H1 (cell line): ENCODE data around the gene GLG1. TPM values are rescaled to one million over a fixed set of nuclear protein-coding genes. Genes with fewer than 3 reads are reported as not detected.
"Not testable (repeated sequence)": the region's sequence is repeated elsewhere in the genome, so short reads cannot be mapped to it uniquely, and the experiment has no call there.

Experiments
- CTCF ChIA-PET: fragments of 300-600 bp; sonication (Branson Sonifier 250); formaldehyde crosslinking; loops from one replicate; lab custom pipeline; 2021; ENCODE audit not compliant: partially characterized antibody; lab: Charles Lee
- POLR2A ChIA-PET: fragments of 300-600 bp; sonication (Branson Sonifier 250); formaldehyde crosslinking; loops from one replicate; lab custom pipeline; 2021; ENCODE audit warnings: inconsistent platforms; ENCODE audit not compliant: partially characterized antibody; lab: Charles Lee
- DNase-seq, 2 experiments: peaks; one replicate each; pipeline versions ENCODE4 v3.0.0 to v3.0.0-alpha.2; 2010 to 2022; ENCODE audit warnings: low spot score in 2 of 2, low read depth in 1 of 2, mixed read lengths in 1 of 2
- FAIRE-seq: peaks from 2 replicates; lab custom pipeline; 2011; peaks lifted over from hg19 to GRCh38; lab: Jason Lieb, UNC
- H2AFZ ChIP-seq: 2 replicates; pipeline ENCODE4 v1.8.1; 2012; ENCODE audit warnings: low read length, inconsistent platforms
- H2AK5ac ChIP-seq: 2 replicates; pipeline ENCODE4 v1.6.1; 2013; ENCODE audit warnings: low read depth, low read length
- H2BK120ac ChIP-seq: replicated peaks from 2 replicates; pipeline ENCODE3; 2013; ENCODE audit warnings: low read depth, low read length, inconsistent platforms
- H2BK12ac ChIP-seq: 2 replicates; pipeline ENCODE4 v1.6.1; 2013; ENCODE audit warnings: low read depth, low read length
- H2BK15ac ChIP-seq: 2 replicates; pipeline ENCODE4 v1.6.1; 2013; ENCODE audit warnings: low read length
- H2BK20ac ChIP-seq: 2 replicates; pipeline ENCODE4 v1.6.1; 2013; ENCODE audit warnings: low read length
- H2BK5ac ChIP-seq: 2 replicates; pipeline ENCODE4 v1.6.1; 2013; ENCODE audit warnings: low read depth, low read length
- H3K14ac ChIP-seq: 2 replicates; pipeline ENCODE4 v1.6.1; 2013; ENCODE audit warnings: inconsistent platforms; ENCODE audit not compliant: insufficient read length
- H3K18ac ChIP-seq: 2 replicates; pipeline ENCODE4 v1.6.1; 2013; ENCODE audit warnings: low read length; ENCODE audit errors: extremely low read depth
- H3K23ac ChIP-seq: 2 replicates; pipeline ENCODE4 v1.6.1; 2013; ENCODE audit warnings: inconsistent platforms; ENCODE audit not compliant: insufficient read length
- H3K23me2 ChIP-seq: 2 replicates; pipeline ENCODE4 v1.6.1; 2013; ENCODE audit warnings: low read depth, low read length
- H3K27ac ChIP-seq: 2 replicates; pipeline ENCODE4 v1.6.1; 2011; ENCODE audit warnings: low read depth, low read length, inconsistent platforms
- H3K27me3 ChIP-seq, 4 experiments: replicated peaks in 1 of 4; 1 replicate in 1 of 4; 2 replicates in 3 of 4; pipeline versions ENCODE4 v1.6.1 to v1.8.1; 2011 to 2013; ENCODE audit warnings: low read length in 3 of 4, mild to moderate bottlenecking in 3 of 4, inconsistent platforms in 2 of 4, mixed read lengths in 2 of 4, moderate library complexity in 1 of 4; ENCODE audit not compliant: control insufficient read depth in 3 of 4, insufficient read depth in 3 of 4; ENCODE audit errors: extremely low read depth in 1 of 4
- H3K36me3 ChIP-seq, 4 experiments: 2 replicates each; pipeline versions ENCODE4 v1.6.1 to v1.8.1; 2011 to 2013; ENCODE audit warnings: mild to moderate bottlenecking in 4 of 4, low read length in 3 of 4, moderate library complexity in 2 of 4, control low read depth in 1 of 4, inconsistent platforms in 1 of 4; ENCODE audit not compliant: insufficient read depth in 4 of 4, control insufficient read depth in 2 of 4
- H3K4ac ChIP-seq: replicated peaks from 2 replicates; pipeline ENCODE3; 2013; ENCODE audit warnings: low read length, low read depth, mixed read lengths, inconsistent platforms; ENCODE audit not compliant: insufficient read length
- H3K4me1 ChIP-seq, 4 experiments: replicated peaks in 1 of 4; 1 replicate in 1 of 4; 2 replicates in 3 of 4; pipeline versions ENCODE4 v1.6.1 to v1.8.1; 2011 to 2013; ENCODE audit warnings: low read length in 3 of 4, inconsistent platforms in 2 of 4, mixed read lengths in 1 of 4; ENCODE audit not compliant: insufficient read depth in 4 of 4, control insufficient read depth in 3 of 4
- H3K4me2 ChIP-seq, 2 experiments: 2 replicates each; pipeline versions ENCODE4 v1.6.1 to v1.8.1; 2011 to 2013; ENCODE audit warnings: low read depth in 2 of 2, low read length in 2 of 2, control low read depth in 1 of 2, inconsistent platforms in 1 of 2, mild to moderate bottlenecking in 1 of 2; ENCODE audit not compliant: insufficient read depth in 1 of 2
- H3K4me3 ChIP-seq, 4 experiments: fragments of 200-600, 300-600 bp in 1 of 4; sonication (generic), shearing (Covaris generic), sonication (Bioruptor Twin) in 1 of 4; 2 replicates each; pipeline versions ENCODE4 v1.5.1 to v1.8.1; 2011 to 2016; ENCODE audit warnings: low read length in 4 of 4, low read depth in 3 of 4, control low read depth in 2 of 4, inconsistent platforms in 2 of 4, mild to moderate bottlenecking in 2 of 4, mixed read lengths in 1 of 4, moderate library complexity in 1 of 4; ENCODE audit not compliant: insufficient read depth in 2 of 4; ENCODE audit errors: extremely low read depth in 1 of 4
- H3K56ac ChIP-seq: replicated peaks from 2 replicates; pipeline ENCODE3; 2013; ENCODE audit warnings: low read depth, mild to moderate bottlenecking, mixed read lengths, low read length, inconsistent platforms; ENCODE audit not compliant: insufficient read length
- H3K79me1 ChIP-seq: 2 replicates; pipeline ENCODE4 v1.6.1; 2013; ENCODE audit warnings: low read depth, low read length, control low read depth
- H3K79me2 ChIP-seq, 2 experiments: 2 replicates each; pipeline versions ENCODE4 v1.6.1 to v1.8.1; 2012 to 2013; ENCODE audit warnings: low read length in 2 of 2, mild to moderate bottlenecking in 2 of 2, inconsistent platforms in 1 of 2; ENCODE audit not compliant: insufficient read depth in 2 of 2, control insufficient read depth in 1 of 2
- H3K9ac ChIP-seq, 4 experiments: replicated peaks in 1 of 4; 1 replicate in 1 of 4; 2 replicates in 3 of 4; pipeline versions ENCODE4 v1.6.1 to v1.8.1; 2011 to 2013; ENCODE audit warnings: low read depth in 3 of 4, low read length in 3 of 4, control low read depth in 2 of 4, mild to moderate bottlenecking in 2 of 4, moderate library complexity in 2 of 4, inconsistent platforms in 1 of 4; ENCODE audit errors: extremely low read depth in 1 of 4
- H3K9me3 ChIP-seq, 2 experiments: 2 replicates each; pipeline versions ENCODE4 v1.6.1 to v1.8.1; 2012 to 2013; ENCODE audit warnings: mild to moderate bottlenecking in 2 of 2, moderate library complexity in 2 of 2, control low read depth in 1 of 2, inconsistent platforms in 1 of 2, low read depth in 1 of 2, low read length in 1 of 2, mixed read lengths in 1 of 2; ENCODE audit not compliant: insufficient read depth in 2 of 2
- H4K20me1 ChIP-seq, 2 experiments: replicated peaks in 1 of 2; 2 replicates each; pipeline versions ENCODE3 to v1.8.1; 2011 to 2013; ENCODE audit warnings: inconsistent platforms in 2 of 2, low read length in 2 of 2, mild to moderate bottlenecking in 1 of 2; ENCODE audit not compliant: insufficient read depth in 2 of 2, control insufficient read depth in 1 of 2
- H4K5ac ChIP-seq: 2 replicates; pipeline ENCODE4 v1.6.1; 2013; ENCODE audit warnings: low read length, low read depth, mixed read lengths, inconsistent platforms; ENCODE audit not compliant: insufficient read length
- H4K8ac ChIP-seq: 2 replicates; pipeline ENCODE4 v1.8.0; 2013; ENCODE audit warnings: mild to moderate bottlenecking, moderate library complexity, low read length, inconsistent platforms; ENCODE audit not compliant: insufficient read depth; ENCODE audit errors: extremely low read depth
- H4K91ac ChIP-seq: replicated peaks from 2 replicates; pipeline ENCODE3; 2013; ENCODE audit warnings: low read length, mixed read lengths, inconsistent platforms; ENCODE audit not compliant: insufficient read length
- WGBS, 2 experiments: shearing (Covaris generic) in 1 of 2; methylation state at CpG; one replicate each; pipeline versions ENCODE4 v1.1.6 to v1.1.7; 2013 to 2015; ENCODE audit warnings: low lambda C conversion rate in 2 of 2, mixed read lengths in 2 of 2, inconsistent platforms in 1 of 2, low coverage in 1 of 2, missing lambda C conversion rate in 1 of 2; ENCODE audit not compliant: insufficient replicate concordance in 2 of 2, insufficient coverage in 1 of 2, insufficient read length in 1 of 2; ENCODE audit errors: extremely low coverage in 1 of 2, missing lambda C conversion rate in 1 of 2; 5-methylcytosine and 5-hydroxymethylcytosine counted together
- polyA plus RNA-seq, 7 experiments: library from polyadenylated mRNA; depleted of rRNA in 3 of 7; stranded (reverse) in 5 of 7; unstranded in 2 of 7; fragments of >200 nt in 5 of 7; fragments of 200-250 nt in 2 of 7; gene quantifications; 1 replicate in 5 of 7; 2 replicates in 1 of 7; 4 replicates in 1 of 7; pipeline versions ENCODE4 v1.2.1 to v1.2.3, GENCODE V29; 2011 to 2013; ENCODE audit warnings: missing spikeins in 2 of 7, mixed read lengths in 2 of 7
- total RNA-seq: library from RNA; stranded (reverse); fragmentation: NEBNext Ultra II Directional; extraction: Animal tissue kit (Norgen Biotek cat#: 25700); gene quantifications from 2 replicates; pipeline ENCODE4 v1.2.1, GENCODE V29; 2021

Gene GLG1
- total and polyA plus RNA-seq, 2 of the 8 experiments (the other 6 are each of a cell fraction or from before 2014, with no cell fraction given): 53.4 to 139 TPM

GRCh38 chr16:74412775-74413390, 194.0 kb downstream of the GLG1 start:
- H4K20me1 ChIP-seq, H3K4me1 ChIP-seq, H3K9me3 ChIP-seq, H3K56ac ChIP-seq, H2BK120ac ChIP-seq, H2BK12ac ChIP-seq, POLR2A ChIA-PET, H2BK15ac ChIP-seq, FAIRE-seq, H2AFZ ChIP-seq, H3K79me1 ChIP-seq, CTCF ChIA-PET, H3K14ac ChIP-seq, H3K27ac ChIP-seq, H3K4me2 ChIP-seq, H4K91ac ChIP-seq, H4K8ac ChIP-seq, H3K23ac ChIP-seq, H3K4ac ChIP-seq, H3K18ac ChIP-seq, H3K9ac ChIP-seq, H4K5ac ChIP-seq, H3K36me3 ChIP-seq, H3K23me2 ChIP-seq, H2BK5ac ChIP-seq, DNase-seq, H3K79me2 ChIP-seq, H2BK20ac ChIP-seq, H3K27me3 ChIP-seq, H2AK5ac ChIP-seq, H3K4me3 ChIP-seq: not testable (repeated sequence)
- 92% methylated on average over 8 of the region's 10 CpGs; no CpG with 5 or more reads in 1 of the 2 experiments for WGBS, 2 experiments

- 83% methylated on average over 4 of the region's 13 CpGs; no CpG with 5 or more reads in 1 of the 2 experiments for WGBS, 2 experiments
- H3K4me2 ChIP-seq, POLR2A ChIA-PET: not testable (repeated sequence)
Observed at GRCh38 chr16:74412138-74412774, 194.7 kb downstream of the GLG1 start.

More at GRCh38 chr16:74412138-74412774, 194.7 kb downstream of the GLG1 start:
- H2AFZ ChIP-seq, H3K27ac ChIP-seq, H3K23ac ChIP-seq, H3K4me1 ChIP-seq, H3K56ac ChIP-seq, H2BK15ac ChIP-seq, H4K8ac ChIP-seq, H3K36me3 ChIP-seq, H2BK5ac ChIP-seq, DNase-seq, H3K79me1 ChIP-seq, H3K18ac ChIP-seq, H2AK5ac ChIP-seq, H3K14ac ChIP-seq, H3K9me3 ChIP-seq, H4K91ac ChIP-seq, H4K20me1 ChIP-seq, H2BK12ac ChIP-seq, H2BK120ac ChIP-seq, H3K9ac ChIP-seq, H3K4me3 ChIP-seq, CTCF ChIA-PET, FAIRE-seq, H4K5ac ChIP-seq, H2BK20ac ChIP-seq, H3K23me2 ChIP-seq, H3K79me2 ChIP-seq, H3K4ac ChIP-seq, H3K27me3 ChIP-seq: not testable (repeated sequence)
